HG02798 (cell line): Measurements from ENCODE around the gene ZNHIT6.
A peak's percentile ranks its signal among the peaks of the same experiment; 100 is the strongest.
"Not testable (repeated sequence)": the region's sequence is repeated elsewhere in the genome, so short reads cannot be mapped to it uniquely, and the experiment has no call there.

Experiments
- ATAC-seq: cut with Tn5 transposase; IDR thresholded peaks from one replicate; pipeline ENCODE4 v1.9.1; 2021; ENCODE audit warnings: mild to moderate bottlenecking; ENCODE audit not compliant: unreplicated experiment, poor library complexity

The ZNHIT6 gene

GRCh38 chr1:85707990-85708828, at the start of gene ZNHIT6:
ZNHIT6 (minus strand) TSS chr1:85708433; CDS start chr1:85708284, 149 bp downstream.
- peak; percentile 92 for ATAC-seq

- peak; percentile 45 for ATAC-seq
These were observed 48.6 kb upstream of the ZNHIT6 start for GRCh38 chr1:85756864-85757263.

- ATAC-seq = no peak
These were observed 39.9 kb upstream of the ZNHIT6 start for GRCh38 chr1:85748120-85748519.

- no peak for ATAC-seq
These were observed 38.5 kb upstream of the ZNHIT6 start for GRCh38 chr1:85746777-85747176.

- no peak for ATAC-seq
These were observed 35.6 kb upstream of the ZNHIT6 start for GRCh38 chr1:85743814-85744213.

- ATAC-seq = no peak
These were observed 26.7 kb upstream of the ZNHIT6 start for GRCh38 chr1:85734931-85735330.

GRCh38 chr1:85718678-85719340, 10.6 kb upstream of the ZNHIT6 start:
- no peak for ATAC-seq

GRCh38 chr1:85714418-85715114, 6.3 kb upstream of the ZNHIT6 start:
- not testable (repeated sequence) for ATAC-seq

- no peak for ATAC-seq
These were observed 595 bp upstream of the ZNHIT6 start for GRCh38 chr1:85708829-85709227.

- ATAC-seq = no peak
These were observed 805 bp downstream of the ZNHIT6 start for GRCh38 chr1:85707267-85707989.

- no peak for ATAC-seq
These were observed 2.3 kb downstream of the ZNHIT6 start for GRCh38 chr1:85705940-85706339.

GRCh38 chr1:85700422-85700821, 7.8 kb downstream of the ZNHIT6 start:
- no peak for ATAC-seq

- no peak for ATAC-seq
These were observed 10.3 kb downstream of the ZNHIT6 start for GRCh38 chr1:85697895-85698294.

GRCh38 chr1:85692730-85693314, 15.4 kb downstream of the ZNHIT6 start:
- no peak for ATAC-seq

GRCh38 chr1:85689775-85690404, 18.3 kb downstream of the ZNHIT6 start:
- ATAC-seq = no peak

GRCh38 chr1:85683292-85684025, 24.8 kb downstream of the ZNHIT6 start:
- no peak for ATAC-seq

- ATAC-seq = no peak
These were observed 27.1 kb downstream of the ZNHIT6 start for GRCh38 chr1:85681087-85681486.

GRCh38 chr1:85678193-85678592, 30.0 kb downstream of the ZNHIT6 start:
- no peak for ATAC-seq

- no peak for ATAC-seq
These were observed 30.6 kb downstream of the ZNHIT6 start for GRCh38 chr1:85677656-85678055.
